HG03521 (cell line): ENCODE results near the gene ADAM8.
"Not testable (repeated sequence)": the region's sequence is repeated elsewhere in the genome, so short reads cannot be mapped to it uniquely, and the experiment has no call there.

Experiments
- ATAC-seq: cut with Tn5 transposase; IDR thresholded peaks from one replicate; pipeline ENCODE4 v1.9.1; 2021; ENCODE audit warnings: mild to moderate bottlenecking, moderate library complexity; ENCODE audit not compliant: unreplicated experiment

Gene ADAM8

GRCh38 chr10:133269367-133269766 lies 7.3 kb downstream of the ADAM8 start:
- no peak for ATAC-seq

DNA sequence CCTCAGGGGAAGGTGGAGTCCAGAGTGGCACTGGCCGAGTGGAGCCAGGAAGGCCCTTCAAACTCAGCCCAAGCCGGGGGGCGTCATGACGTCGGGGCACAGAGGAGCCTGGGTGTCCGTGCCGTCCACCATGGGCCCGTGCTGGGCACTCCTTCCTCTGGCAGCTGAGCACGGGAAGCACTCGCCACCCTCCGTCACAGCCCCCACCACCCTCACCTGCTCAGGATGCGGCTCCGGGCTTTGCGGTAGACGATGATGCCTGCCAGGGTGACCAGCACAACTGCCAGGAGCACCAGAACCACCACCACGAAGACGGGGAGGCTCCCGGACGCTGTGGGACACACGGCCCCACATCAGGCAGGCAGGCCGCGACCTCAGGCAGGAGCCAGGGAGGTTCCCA lies 8.1 kb downstream of the ADAM8 start:
- ATAC-seq: no peak

- no peak for ATAC-seq
Observed at GRCh38 chr10:133267829-133268228, 8.8 kb downstream of the ADAM8 start.

GRCh38 chr10:133267293-133267692 lies 9.4 kb downstream of the ADAM8 start:
- no peak for ATAC-seq

GRCh38 chr10:133266056-133266795 lies 10.4 kb downstream of the ADAM8 start:
- ATAC-seq: no peak

DNA sequence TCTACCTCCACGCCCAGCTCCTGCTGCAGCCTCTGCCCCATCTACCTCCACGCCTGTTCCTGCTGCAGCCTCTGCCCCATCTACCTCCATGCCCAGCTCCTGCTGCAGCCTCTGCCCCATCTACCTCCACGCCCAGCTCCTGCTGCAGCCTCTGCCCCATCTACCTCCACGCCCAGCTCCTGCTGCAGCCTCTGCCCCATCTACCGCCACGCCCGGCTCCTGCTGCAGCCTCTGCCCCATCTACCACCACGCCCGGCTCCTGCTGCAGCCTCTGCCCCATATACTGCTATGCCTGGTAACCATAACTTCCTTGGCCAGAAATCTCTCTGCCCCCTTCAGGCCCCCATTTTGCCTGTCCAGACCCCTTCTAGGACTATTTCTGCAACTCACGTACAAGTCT lies 11.6 kb downstream of the ADAM8 start:
- ATAC-seq: not testable (repeated sequence)

DNA sequence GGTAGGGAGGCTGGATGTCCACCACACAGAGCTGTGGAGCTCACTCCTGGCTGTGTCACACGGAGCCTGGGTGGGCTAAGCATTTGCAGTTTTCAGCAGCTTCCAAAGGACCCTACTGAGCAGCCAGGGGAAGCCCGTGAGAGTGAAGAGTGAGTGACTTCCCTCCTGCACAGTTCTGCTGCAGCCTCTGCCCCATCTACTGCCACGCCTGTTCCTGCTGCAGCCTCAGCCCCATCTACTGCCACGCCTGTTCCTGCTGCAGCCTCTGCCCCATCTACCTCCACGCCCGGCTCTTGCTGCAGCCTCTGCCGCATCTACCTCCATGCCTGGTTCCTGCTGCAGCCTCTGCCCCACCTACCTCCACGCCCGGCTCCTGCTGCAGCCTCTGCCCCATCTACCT lies 12.2 kb downstream of the ADAM8 start:
- ATAC-seq: no peak

DNA sequence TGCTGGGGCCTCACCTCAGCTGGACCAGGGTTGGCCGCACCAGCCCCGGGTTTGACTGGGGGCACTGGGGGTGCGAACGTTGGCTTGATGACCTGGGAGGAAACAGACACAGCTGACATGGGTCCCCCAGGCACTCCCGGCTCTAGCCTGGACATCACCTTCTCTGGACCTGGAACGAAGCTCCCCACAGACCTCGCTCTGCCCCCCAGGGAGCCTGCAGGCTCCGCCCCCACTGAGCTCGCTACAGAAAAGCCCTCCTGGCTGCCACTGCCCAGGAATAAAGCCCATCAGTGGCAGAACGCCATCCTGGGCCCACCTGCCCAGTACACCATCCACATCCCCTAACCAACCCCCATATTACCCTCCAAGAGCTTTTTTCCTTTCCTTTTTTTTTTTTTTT lies 13.0 kb downstream of the ADAM8 start:
- no peak for ATAC-seq

DNA sequence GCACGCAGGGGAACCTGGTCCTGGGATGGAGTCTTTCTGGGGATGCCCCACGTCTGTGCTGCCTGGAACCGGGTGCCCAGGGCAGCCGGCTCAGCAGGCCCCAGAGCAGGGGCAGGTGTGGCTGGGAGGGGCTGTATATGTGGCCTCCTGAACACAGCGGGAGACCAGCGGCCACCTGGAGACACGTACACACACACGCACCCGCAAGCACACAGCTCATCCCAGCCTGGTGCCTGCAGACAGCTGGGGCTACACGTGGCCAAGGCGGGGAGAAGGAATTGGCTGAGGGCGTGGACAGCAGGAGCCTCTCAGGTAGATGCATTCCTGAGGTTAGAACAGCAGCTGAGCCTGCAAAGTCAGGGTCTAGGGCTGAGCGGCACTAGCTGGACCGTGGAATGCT lies 14.0 kb downstream of the ADAM8 start:
- no peak for ATAC-seq

- peak; percentile 53 for ATAC-seq
Observed at GRCh38 chr10:133261726-133262325, 14.8 kb downstream of the ADAM8 start.

GRCh38 chr10:133260895-133261725 lies 15.6 kb downstream of the ADAM8 start:
- ATAC-seq: peak; percentile 36

GRCh38 chr10:133259602-133259989 lies 17.1 kb downstream of the ADAM8 start:
- no peak for ATAC-seq

GRCh38 chr10:133258818-133259601 lies 17.7 kb downstream of the ADAM8 start:
- no peak for ATAC-seq

- ATAC-seq: no peak
Observed at GRCh38 chr10:133258066-133258817, 18.4 kb downstream of the ADAM8 start.

- ATAC-seq: no peak
Observed at GRCh38 chr10:133257489-133258065, 19.1 kb downstream of the ADAM8 start.

DNA sequence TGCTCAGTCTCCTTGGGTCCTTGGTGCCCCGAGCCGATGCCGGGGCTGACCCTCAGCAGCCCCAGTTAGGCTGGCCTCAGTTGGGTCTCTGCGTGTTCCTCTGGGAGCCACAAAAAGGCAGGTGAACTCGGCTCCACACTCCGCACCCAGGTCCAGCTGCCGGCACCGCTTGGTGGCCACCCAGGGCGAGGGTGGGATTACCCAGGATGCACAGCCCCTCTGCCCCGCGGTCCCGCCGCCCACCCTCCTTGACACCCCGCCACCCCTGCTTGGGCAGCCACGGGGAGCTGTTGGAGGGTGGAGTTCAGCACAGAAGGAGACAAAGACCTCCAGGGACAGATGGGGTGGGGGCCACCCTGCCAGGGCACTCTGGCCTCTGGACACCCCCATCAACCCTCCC lies 21.3 kb downstream of the ADAM8 start:
- no peak for ATAC-seq

GRCh38 chr10:133254421-133255120 lies 22.1 kb downstream of the ADAM8 start:
- no peak for ATAC-seq

GRCh38 chr10:133253361-133253955 lies 23.2 kb downstream of the ADAM8 start:
- ATAC-seq: no peak

DNA sequence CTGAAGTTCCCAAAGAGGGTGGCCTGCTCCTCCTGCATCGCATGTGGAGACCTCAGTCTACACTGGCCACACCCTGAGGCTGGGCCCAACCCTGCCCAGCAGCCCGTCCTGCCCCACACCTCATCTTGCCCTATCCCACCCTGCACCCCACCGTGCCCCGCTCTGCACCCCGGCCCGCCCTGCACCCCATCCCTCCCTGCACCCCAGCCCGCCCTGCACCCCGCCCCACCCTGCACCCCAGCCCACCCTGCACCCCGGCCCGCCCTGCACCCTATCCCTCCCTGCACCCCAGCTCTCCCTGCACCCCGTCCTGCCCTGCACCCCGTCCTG lies 24.5 kb downstream of the ADAM8 start:
- no peak for ATAC-seq
